ENCODE measurements around the gene ACACB. TPM values are rescaled to one million over a fixed set of nuclear protein-coding genes. Genes with fewer than 3 reads are reported as not detected.

ACACB gene
- 0.49 and 0.92 TPM in 2 replicates for polyA plus RNA-seq (2014; cell fraction: cytosol; rRNA removed)
- 0.78 and 5.1 TPM in 2 replicates for polyA plus RNA-seq (2014; cell fraction: nucleus; rRNA removed)

- DNase-seq (ENCODE audit: low spot score), result no peak
These were observed at the start of gene ACACB for GRCh38 chr12:109115758-109116610. TSS of gene ACACB (plus strand) at chr12:109116587. CDS start at chr12:109139406, 22,819 bp downstream.

GRCh38 chr12:109069307-109070271 lies 46.8 kb upstream of the ACACB start:
- no peak for DNase-seq (ENCODE audit: low spot score)

- no peak for DNase-seq (ENCODE audit: low spot score)
These were observed 41.5 kb upstream of the ACACB start for GRCh38 chr12:109074866-109075265.

GRCh38 chr12:109082751-109083150 lies 33.6 kb upstream of the ACACB start:
- no peak for DNase-seq (ENCODE audit: low spot score)

- no peak for DNase-seq (ENCODE audit: low spot score)
These were observed 32.0 kb upstream of the ACACB start for GRCh38 chr12:109084425-109084824.

- no peak for DNase-seq (ENCODE audit: low spot score)
These were observed 30.8 kb upstream of the ACACB start for GRCh38 chr12:109085590-109085989.

- no peak for DNase-seq (ENCODE audit: low spot score)
These were observed 29.1 kb upstream of the ACACB start for GRCh38 chr12:109087250-109087649.

DNA sequence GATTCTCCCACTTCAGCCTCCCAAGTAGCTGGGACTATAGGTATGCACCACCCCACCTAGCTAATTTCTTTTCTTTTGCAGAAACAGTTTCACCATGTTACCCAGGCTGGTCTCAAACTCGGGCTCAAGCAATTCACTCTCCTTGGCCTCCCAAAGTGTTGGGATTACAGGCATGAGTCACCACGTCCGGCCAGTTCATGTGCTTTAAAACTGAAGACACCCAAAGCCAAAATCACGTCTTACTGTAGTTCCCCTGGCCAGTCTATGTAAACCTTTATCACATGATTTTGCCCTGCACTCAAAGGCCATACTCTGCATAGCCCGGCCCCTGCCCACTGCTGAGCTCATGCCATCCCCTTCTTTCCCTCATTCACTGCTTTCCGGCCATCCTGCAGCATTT lies 27.6 kb upstream of the ACACB start:
- DNase-seq (ENCODE audit: low spot score), result no peak

GRCh38 chr12:109089683-109090082 lies 26.7 kb upstream of the ACACB start:
- no peak for DNase-seq (ENCODE audit: low spot score)

- DNase-seq (ENCODE audit: low spot score), result no peak
These were observed 23.8 kb upstream of the ACACB start for GRCh38 chr12:109092497-109093021.

- peak; percentile 92 for DNase-seq (ENCODE audit: low spot score)
These were observed 23.1 kb upstream of the ACACB start, which contains the start of gene ALKBH2 for GRCh38 chr12:109093022-109093918. TSS of gene ALKBH2 (minus strand) at chr12:109093472. CDS start at chr12:109092786, 686 bp downstream.

GRCh38 chr12:109097140-109097434 lies 19.3 kb upstream of the ACACB start:
- DNase-seq (ENCODE audit: low spot score), result no peak

- peak; percentile 95 for DNase-seq (ENCODE audit: low spot score)
These were observed 18.8 kb upstream of the ACACB start, which contains the start of gene UNG for GRCh38 chr12:109097435-109098182. TSS of gene UNG (plus strand) at chr12:109097597. CDS start at chr12:109097680, 83 bp downstream.

DNA sequence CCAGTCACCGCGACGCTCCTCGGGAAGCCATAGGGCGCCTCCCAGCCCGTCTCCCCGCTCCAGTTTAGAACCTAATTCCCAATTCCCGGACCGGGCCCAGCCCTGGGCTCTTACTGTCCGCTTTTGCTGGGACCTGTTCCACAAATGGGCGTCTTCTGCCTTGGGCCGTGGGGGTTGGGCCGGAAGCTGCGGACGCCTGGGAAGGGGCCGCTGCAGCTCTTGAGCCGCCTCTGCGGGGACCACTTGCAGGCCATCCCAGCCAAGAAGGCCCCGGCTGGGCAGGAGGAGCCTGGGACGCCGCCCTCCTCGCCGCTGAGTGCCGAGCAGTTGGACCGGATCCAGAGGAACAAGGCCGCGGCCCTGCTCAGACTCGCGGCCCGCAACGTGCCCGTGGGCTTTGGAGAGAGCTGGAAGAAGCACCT lies 18.2 kb upstream of the ACACB start:
- no peak for DNase-seq (ENCODE audit: low spot score)

DNA sequence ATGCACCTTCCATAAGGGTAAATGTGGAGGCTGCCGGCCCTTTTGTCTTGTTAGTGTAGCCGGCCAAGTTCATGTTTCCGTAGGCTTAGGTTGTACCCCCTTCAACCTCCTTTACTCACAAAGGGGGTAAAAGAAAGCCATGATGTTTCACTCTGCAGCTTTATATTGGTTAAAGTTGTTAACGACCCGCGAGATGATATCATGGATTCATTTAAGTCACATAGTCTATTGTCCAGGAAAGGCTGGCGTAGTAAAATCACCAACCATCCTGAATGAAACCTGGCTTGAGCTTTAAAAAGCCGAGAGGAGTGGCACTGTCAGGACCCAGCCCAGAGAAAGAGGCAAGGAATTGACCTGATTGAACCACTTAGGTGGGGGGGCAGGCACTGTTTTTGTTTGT lies 17.7 kb upstream of the ACACB start:
- no peak for DNase-seq (ENCODE audit: low spot score)

DNA sequence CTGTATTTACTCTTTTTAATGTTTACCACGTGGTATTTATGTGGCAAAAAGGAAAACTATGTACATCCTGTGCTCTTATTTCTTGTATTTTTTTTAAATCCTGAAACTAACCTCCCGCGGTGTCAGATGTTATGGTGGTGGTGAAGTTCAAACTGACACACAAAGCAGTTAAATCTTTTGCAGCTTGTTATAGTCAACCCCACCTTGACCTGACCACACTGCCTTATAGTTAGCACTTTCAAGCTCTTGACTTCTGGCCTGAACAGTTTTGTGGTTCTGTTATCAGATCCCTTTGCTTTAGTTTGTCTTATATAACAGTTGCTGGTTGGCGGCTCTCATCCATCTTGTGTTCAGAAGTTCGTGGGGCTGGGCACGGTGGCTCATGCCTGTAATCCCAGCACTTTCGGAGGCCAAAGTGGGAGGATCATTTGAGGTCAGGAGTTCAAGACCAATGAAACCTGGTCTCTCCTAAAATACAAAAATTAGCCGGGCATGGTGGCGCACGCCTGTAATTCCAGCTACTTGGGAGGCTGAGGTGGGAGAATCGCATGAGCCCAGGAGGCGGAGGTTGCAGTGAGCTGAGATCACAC lies 16.9 kb upstream of the ACACB start:
- no peak for DNase-seq (ENCODE audit: low spot score)

- no peak for DNase-seq (ENCODE audit: low spot score)
These were observed 15.6 kb upstream of the ACACB start for GRCh38 chr12:109100741-109101140.

DNA sequence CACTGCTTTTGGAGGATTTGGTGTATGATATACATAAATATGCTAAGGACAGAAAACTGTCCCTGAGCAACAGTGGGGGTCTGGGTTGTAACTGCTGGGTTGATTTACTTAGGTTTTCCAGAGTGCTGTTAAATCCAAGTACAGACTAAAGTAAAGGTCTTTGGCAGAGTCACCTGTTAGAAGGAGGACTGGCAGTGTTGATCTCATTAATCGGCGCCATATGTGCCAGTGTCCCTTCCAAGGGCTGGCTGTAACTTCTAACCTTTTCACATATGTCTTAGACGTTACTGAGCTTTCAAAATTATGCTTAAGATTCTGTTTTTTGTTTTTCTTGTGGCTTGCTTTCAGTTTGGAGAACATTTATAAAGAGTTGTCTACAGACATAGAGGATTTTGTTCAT lies 13.9 kb upstream of the ACACB start:
- no peak for DNase-seq (ENCODE audit: low spot score)

DNA sequence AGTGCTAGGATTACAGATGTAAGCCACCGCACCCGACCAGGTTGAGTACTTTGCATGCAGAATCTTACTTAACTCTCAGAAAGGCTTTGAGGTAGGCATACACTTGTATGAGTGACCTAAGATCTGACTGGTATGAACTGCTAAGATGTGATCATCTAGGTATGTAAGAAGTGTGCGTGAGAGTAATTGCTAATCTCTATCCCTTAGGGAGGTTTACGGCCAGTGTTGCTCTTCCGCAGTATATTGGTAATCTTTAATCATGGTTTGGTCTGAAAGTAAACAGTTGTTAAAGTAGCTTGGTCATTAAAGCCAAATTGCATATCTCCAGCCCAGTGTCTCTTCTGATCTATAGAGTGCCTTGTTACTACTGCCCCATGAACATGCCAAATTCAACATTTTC lies 11.2 kb upstream of the ACACB start:
- DNase-seq (ENCODE audit: low spot score), result no peak
